GM23338 (cell line): ENCODE data around the gene LRP1B. TPM values are rescaled to one million over a fixed set of nuclear protein-coding genes. Genes with fewer than 3 reads are reported as not detected.

Source experiments
- ATAC-seq: fragments of 200-7000 bp; cut with Tn5 transposase; 3 replicates; pipeline ENCODE4 v1.9.1; 2020
- DNase-seq: peaks from one replicate; pipeline ENCODE4 v3.0.0-alpha.2; 2015; ENCODE audit warnings: low spot score
- H2AFZ ChIP-seq: fragments of 200-600 bp; sonication (generic); 2 replicates; pipeline ENCODE4 v1.8.0; 2016; ENCODE audit warnings: antibody characterized with exemption, mild to moderate bottlenecking, moderate library complexity
- H3F3A ChIP-seq: fragments of 200-600 bp; sonication (generic); replicated peaks from 2 replicates; pipeline ENCODE4 v1.8.0; 2017; ENCODE audit warnings: antibody characterized with exemption, mixed run types, low read depth
- H3K27ac ChIP-seq: fragments of 200-600 bp; sonication (generic); 2 replicates; pipeline ENCODE4 v1.6.1; 2016; ENCODE audit warnings: low read depth
- H3K27me3 ChIP-seq: fragments of 200-600 bp; sonication (generic); 2 replicates; pipeline ENCODE4 v1.8.0; 2016; ENCODE audit warnings: mild to moderate bottlenecking, mixed run types, moderate library complexity; ENCODE audit not compliant: insufficient read depth
- H3K36me3 ChIP-seq: fragments of 200-600 bp; sonication (generic); 2 replicates; pipeline ENCODE4 v1.8.0; 2016; ENCODE audit warnings: mild to moderate bottlenecking; ENCODE audit not compliant: insufficient read depth
- H3K4me1 ChIP-seq: fragments of 200-600 bp; sonication (generic); 2 replicates; pipeline ENCODE4 v1.8.0; 2016; ENCODE audit warnings: mild to moderate bottlenecking, moderate library complexity; ENCODE audit not compliant: insufficient read depth
- H3K4me2 ChIP-seq: fragments of 200-600 bp; sonication (generic); 2 replicates; pipeline ENCODE4 v1.7.1; 2017; ENCODE audit warnings: mixed run types
- H3K4me3 ChIP-seq: fragments of 200-600 bp; sonication (generic); 2 replicates; pipeline ENCODE4 v1.6.1; 2016; ENCODE audit warnings: mixed run types
- H3K79me2 ChIP-seq: fragments of 200-600 bp; sonication (generic); replicated peaks from 2 replicates; pipeline ENCODE4 v1.8.0; 2017; ENCODE audit warnings: mild to moderate bottlenecking; ENCODE audit not compliant: insufficient read depth
- H3K9me2 ChIP-seq: fragments of 200-600 bp; sonication (generic); 2 replicates; pipeline ENCODE4 v1.8.0; 2017; ENCODE audit not compliant: insufficient read depth
- H4K20me1 ChIP-seq: fragments of 200-600 bp; sonication (generic); replicated peaks from 2 replicates; pipeline ENCODE4 v1.8.0; 2017; ENCODE audit warnings: mild to moderate bottlenecking; ENCODE audit not compliant: insufficient read depth
- H3K27ac Mint-ChIP-seq: 2 replicates; pipeline ENCODE4 v1.8.0; 2020; ENCODE audit warnings: inconsistent platforms, mild to moderate bottlenecking, moderate library complexity, mixed read lengths
- H3K27me3 Mint-ChIP-seq: 3 replicates; pipeline ENCODE4 v1.8.0; 2022; ENCODE audit warnings: low read depth, mild to moderate bottlenecking, moderate library complexity, mixed read lengths, inconsistent platforms; ENCODE audit not compliant: insufficient read depth, poor library complexity
- H3K36me3 Mint-ChIP-seq: 3 replicates; pipeline ENCODE4 v1.8.0; 2021; ENCODE audit warnings: low read depth, mild to moderate bottlenecking, inconsistent platforms, moderate library complexity, mixed read lengths
- H3K4me1 Mint-ChIP-seq: 3 replicates; pipeline ENCODE4 v1.8.0; 2020; ENCODE audit warnings: mild to moderate bottlenecking, inconsistent platforms, mixed read lengths
- H3K4me3 Mint-ChIP-seq: 3 replicates; pipeline ENCODE4 v1.8.0; 2021; ENCODE audit warnings: moderate library complexity, mild to moderate bottlenecking, inconsistent platforms, mixed read lengths
- H3K9me3 Mint-ChIP-seq: 3 replicates; pipeline ENCODE4 v1.8.0; 2020; ENCODE audit warnings: moderate library complexity, mild to moderate bottlenecking, inconsistent platforms, mixed read lengths
- CREB1 ChIP-seq: fragments of 250-450 bp; sonication (Bioruptor Pico); IDR thresholded peaks from 2 replicates; pipeline ENCODE4 v1.5.0; 2020; ENCODE audit warnings: low read depth, mild to moderate bottlenecking, moderate library complexity
- EZH2phosphoT487 ChIP-seq: fragments of 200-600 bp; sonication (generic); IDR thresholded peaks from one replicate; pipeline ENCODE4 v1.8.1; 2018; ENCODE audit warnings: antibody characterized with exemption; ENCODE audit not compliant: unreplicated experiment
- JUNB ChIP-seq: IDR thresholded peaks from one replicate; pipeline ENCODE4 v1.6.1; 2016; ENCODE audit warnings: antibody characterized with exemption; ENCODE audit not compliant: unreplicated experiment
- NANOG ChIP-seq: IDR thresholded peaks from 2 replicates; pipeline ENCODE4 v1.6.1; 2016; ENCODE audit warnings: antibody characterized with exemption, borderline replicate concordance
- POLR2AphosphoS5 ChIP-seq: IDR thresholded peaks from 2 replicates; pipeline ENCODE4 v1.6.1; 2016; ENCODE audit warnings: antibody characterized with exemption, low read depth
- ZNF114 ChIP-seq: fragments of 250-450 bp; sonication (Bioruptor Pico); IDR thresholded peaks from 2 replicates; pipeline ENCODE4 v1.5.0; 2020; ENCODE audit warnings: mild to moderate bottlenecking, moderate library complexity
- ZNF331 ChIP-seq: fragments of 250-450 bp; sonication (Bioruptor Pico); IDR thresholded peaks from 2 replicates; pipeline ENCODE4 v1.5.0; 2020; ENCODE audit warnings: low read depth, mild to moderate bottlenecking, moderate library complexity
- polyA plus RNA-seq: library from polyadenylated mRNA; unstranded; fragments of >200 nt; fragmentation: Nextera tagmentation; extraction: Ambion mirVana; gene quantifications from 2 replicates; pipeline ENCODE4 v1.2.1, GENCODE V29; 2016
- total RNA-seq: library from RNA; depleted of rRNA; stranded (reverse); fragments of >200 nt; shearing (Covaris generic); gene quantifications from 2 replicates; pipeline ENCODE4 v1.2.3, GENCODE V29; 2014
- TF ChIP-seq, protein P1 (sequence below): fragments of 250-450 bp; sonication (Bioruptor Pico); IDR thresholded peaks from 2 replicates; pipeline ENCODE4 v1.5.0; 2020; ENCODE audit warnings: mild to moderate bottlenecking, moderate library complexity
- TF ChIP-seq, protein P2 (sequence below): IDR thresholded peaks from one replicate; pipeline ENCODE4 v1.6.1; 2018; ENCODE audit warnings: antibody characterized with exemption; ENCODE audit not compliant: unreplicated experiment

The LRP1B gene
- total and polyA plus RNA-seq, 2 experiments from 2014 or later, result 0.15 to 0.97 TPM

DNA sequence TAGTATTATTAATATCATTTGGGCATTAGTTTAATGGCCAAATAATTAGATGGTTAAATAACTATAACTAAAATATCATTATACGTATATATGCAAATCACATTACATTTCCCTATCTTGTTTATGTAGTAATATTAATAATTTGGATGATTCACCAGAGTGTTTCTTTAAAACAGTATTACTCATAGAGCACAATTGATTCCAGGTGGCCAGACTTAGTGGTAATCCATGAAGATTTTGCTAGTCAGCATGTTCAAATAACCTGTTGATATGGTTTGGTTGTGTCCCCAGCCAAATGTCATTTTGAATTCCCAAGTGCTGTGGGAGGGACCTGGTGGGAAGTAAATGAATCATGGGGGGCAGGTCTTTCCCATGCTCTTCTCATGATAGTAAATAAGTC, 782.3 kb downstream of the LRP1B start:
- no peak overlapping the region for H3K27ac Mint-ChIP-seq
- H2AFZ ChIP-seq, result no peak overlapping the region
- no peaks in the 10 kb centered on the region for H3K9me3 Mint-ChIP-seq
- no peaks in the 10 kb centered on the region for H4K20me1 ChIP-seq
- H3F3A ChIP-seq, result no peaks in the 10 kb centered on the region
- no peak overlapping the region for H3K4me2 ChIP-seq
- H3K36me3 Mint-ChIP-seq, result no peaks in the 10 kb centered on the region; the same call in 2 of the 3 replicates
- ATAC-seq, result no peak
- no peaks in the 10 kb centered on the region for H3K27me3 ChIP-seq
- H3K27me3 Mint-ChIP-seq, result peaks cover 3% of the 10 kb centered on the region
- H3K4me3 ChIP-seq, result no peak overlapping the region
- DNase-seq, result no peak
- H3K4me1 ChIP-seq, result no peaks in the 10 kb centered on the region
- no peaks in the 10 kb centered on the region for H3K36me3 ChIP-seq
- no peak overlapping the region for H3K27ac ChIP-seq
- no peak overlapping the region for H3K4me3 Mint-ChIP-seq
- TF ChIP-seq, protein P1, sequence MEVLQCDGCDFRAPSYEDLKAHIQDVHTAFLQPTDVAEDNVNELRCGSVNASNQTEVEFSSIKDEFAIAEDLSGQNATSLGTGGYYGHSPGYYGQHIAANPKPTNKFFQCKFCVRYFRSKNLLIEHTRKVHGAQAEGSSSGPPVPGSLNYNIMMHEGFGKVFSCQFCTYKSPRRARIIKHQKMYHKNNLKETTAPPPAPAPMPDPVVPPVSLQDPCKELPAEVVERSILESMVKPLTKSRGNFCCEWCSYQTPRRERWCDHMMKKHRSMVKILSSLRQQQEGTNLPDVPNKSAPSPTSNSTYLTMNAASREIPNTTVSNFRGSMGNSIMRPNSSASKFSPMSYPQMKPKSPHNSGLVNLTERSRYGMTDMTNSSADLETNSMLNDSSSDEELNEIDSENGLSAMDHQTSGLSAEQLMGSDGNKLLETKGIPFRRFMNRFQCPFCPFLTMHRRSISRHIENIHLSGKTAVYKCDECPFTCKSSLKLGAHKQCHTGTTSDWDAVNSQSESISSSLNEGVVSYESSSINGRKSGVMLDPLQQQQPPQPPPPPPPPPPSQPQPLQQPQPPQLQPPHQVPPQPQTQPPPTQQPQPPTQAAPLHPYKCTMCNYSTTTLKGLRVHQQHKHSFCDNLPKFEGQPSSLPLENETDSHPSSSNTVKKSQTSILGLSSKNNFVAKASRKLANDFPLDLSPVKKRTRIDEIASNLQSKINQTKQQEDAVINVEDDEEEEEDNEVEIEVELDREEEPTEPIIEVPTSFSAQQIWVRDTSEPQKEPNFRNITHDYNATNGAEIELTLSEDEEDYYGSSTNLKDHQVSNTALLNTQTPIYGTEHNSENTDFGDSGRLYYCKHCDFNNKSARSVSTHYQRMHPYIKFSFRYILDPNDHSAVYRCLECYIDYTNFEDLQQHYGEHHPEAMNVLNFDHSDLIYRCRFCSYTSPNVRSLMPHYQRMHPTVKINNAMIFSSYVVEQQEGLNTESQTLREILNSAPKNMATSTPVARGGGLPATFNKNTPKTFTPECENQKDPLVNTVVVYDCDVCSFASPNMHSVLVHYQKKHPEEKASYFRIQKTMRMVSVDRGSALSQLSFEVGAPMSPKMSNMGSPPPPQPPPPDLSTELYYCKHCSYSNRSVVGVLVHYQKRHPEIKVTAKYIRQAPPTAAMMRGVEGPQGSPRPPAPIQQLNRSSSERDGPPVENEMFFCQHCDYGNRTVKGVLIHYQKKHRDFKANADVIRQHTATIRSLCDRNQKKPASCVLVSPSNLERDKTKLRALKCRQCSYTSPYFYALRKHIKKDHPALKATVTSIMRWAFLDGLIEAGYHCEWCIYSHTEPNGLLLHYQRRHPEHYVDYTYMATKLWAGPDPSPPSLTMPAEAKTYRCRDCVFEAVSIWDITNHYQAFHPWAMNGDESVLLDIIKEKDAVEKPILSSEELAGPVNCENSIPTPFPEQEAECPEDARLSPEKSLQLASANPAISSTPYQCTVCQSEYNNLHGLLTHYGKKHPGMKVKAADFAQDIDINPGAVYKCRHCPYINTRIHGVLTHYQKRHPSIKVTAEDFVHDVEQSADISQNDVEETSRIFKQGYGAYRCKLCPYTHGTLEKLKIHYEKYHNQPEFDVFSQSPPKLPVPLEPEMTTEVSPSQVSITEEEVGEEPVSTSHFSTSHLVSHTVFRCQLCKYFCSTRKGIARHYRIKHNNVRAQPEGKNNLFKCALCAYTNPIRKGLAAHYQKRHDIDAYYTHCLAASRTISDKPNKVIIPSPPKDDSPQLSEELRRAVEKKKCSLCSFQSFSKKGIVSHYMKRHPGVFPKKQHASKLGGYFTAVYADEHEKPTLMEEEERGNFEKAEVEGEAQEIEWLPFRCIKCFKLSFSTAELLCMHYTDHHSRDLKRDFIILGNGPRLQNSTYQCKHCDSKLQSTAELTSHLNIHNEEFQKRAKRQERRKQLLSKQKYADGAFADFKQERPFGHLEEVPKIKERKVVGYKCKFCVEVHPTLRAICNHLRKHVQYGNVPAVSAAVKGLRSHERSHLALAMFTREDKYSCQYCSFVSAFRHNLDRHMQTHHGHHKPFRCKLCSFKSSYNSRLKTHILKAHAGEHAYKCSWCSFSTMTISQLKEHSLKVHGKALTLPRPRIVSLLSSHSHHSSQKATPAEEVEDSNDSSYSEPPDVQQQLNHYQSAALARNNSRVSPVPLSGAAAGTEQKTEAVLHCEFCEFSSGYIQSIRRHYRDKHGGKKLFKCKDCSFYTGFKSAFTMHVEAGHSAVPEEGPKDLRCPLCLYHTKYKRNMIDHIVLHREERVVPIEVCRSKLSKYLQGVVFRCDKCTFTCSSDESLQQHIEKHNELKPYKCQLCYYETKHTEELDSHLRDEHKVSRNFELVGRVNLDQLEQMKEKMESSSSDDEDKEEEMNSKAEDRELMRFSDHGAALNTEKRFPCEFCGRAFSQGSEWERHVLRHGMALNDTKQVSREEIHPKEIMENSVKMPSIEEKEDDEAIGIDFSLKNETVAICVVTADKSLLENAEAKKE (CRISPR knock-in tag), result no peak
- TF ChIP-seq JUNB, result no peak
- TF ChIP-seq ZNF114, result no peak
- no peak for TF ChIP-seq NANOG
- TF ChIP-seq, protein P2, sequence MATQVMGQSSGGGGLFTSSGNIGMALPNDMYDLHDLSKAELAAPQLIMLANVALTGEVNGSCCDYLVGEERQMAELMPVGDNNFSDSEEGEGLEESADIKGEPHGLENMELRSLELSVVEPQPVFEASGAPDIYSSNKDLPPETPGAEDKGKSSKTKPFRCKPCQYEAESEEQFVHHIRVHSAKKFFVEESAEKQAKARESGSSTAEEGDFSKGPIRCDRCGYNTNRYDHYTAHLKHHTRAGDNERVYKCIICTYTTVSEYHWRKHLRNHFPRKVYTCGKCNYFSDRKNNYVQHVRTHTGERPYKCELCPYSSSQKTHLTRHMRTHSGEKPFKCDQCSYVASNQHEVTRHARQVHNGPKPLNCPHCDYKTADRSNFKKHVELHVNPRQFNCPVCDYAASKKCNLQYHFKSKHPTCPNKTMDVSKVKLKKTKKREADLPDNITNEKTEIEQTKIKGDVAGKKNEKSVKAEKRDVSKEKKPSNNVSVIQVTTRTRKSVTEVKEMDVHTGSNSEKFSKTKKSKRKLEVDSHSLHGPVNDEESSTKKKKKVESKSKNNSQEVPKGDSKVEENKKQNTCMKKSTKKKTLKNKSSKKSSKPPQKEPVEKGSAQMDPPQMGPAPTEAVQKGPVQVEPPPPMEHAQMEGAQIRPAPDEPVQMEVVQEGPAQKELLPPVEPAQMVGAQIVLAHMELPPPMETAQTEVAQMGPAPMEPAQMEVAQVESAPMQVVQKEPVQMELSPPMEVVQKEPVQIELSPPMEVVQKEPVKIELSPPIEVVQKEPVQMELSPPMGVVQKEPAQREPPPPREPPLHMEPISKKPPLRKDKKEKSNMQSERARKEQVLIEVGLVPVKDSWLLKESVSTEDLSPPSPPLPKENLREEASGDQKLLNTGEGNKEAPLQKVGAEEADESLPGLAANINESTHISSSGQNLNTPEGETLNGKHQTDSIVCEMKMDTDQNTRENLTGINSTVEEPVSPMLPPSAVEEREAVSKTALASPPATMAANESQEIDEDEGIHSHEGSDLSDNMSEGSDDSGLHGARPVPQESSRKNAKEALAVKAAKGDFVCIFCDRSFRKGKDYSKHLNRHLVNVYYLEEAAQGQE, result no peak
- no peak for TF ChIP-seq CREB1 (CRISPR knock-in tag)
- no peak for TF ChIP-seq POLR2AphosphoS5
- TF ChIP-seq EZH2phosphoT487, result no peak
- no peak for TF ChIP-seq ZNF331 (CRISPR knock-in tag)
- H3K4me1 Mint-ChIP-seq, result no peaks in the 10 kb centered on the region
- peaks cover 10% of the 10 kb centered on the region; the same call in 1 of the 2 replicates for H3K9me2 ChIP-seq
- H3K79me2 ChIP-seq, result no peaks in the 10 kb centered on the region
